Liver (tissue), 9 donors: ENCODE measurements around the gene SPECC1L. TPM values are rescaled to one million over a fixed set of nuclear protein-coding genes. Genes with fewer than 3 reads are reported as not detected.

Source experiments
- DNase-seq: peaks from one replicate; pipeline ENCODE4 v3.0.0-alpha.2; 2017; ENCODE audit warnings: low spot score
- H3K27ac ChIP-seq, 2 donors: one replicate each; pipeline ENCODE4 v1.7.0; 2013; ENCODE audit warnings: inconsistent platforms in 2 of 2, low read length in 2 of 2, control low read depth in 1 of 2, low read depth in 1 of 2, mild to moderate bottlenecking in 1 of 2
- H3K27me3 ChIP-seq, 4 donors: one replicate each; pipeline versions ENCODE4 v1.6.1 to v1.7.0; 2013; ENCODE audit warnings: low read length in 3 of 4, inconsistent platforms in 1 of 4, mild to moderate bottlenecking in 1 of 4, moderate library complexity in 1 of 4; ENCODE audit not compliant: control insufficient read depth in 4 of 4, insufficient read depth in 4 of 4
- H3K36me3 ChIP-seq, 4 donors: one replicate each; pipeline versions ENCODE4 v1.6.1 to v1.7.0; 2013; ENCODE audit warnings: low read length in 3 of 4, mild to moderate bottlenecking in 3 of 4, low read depth in 1 of 4, moderate library complexity in 1 of 4; ENCODE audit not compliant: control insufficient read depth in 4 of 4, insufficient read depth in 3 of 4
- H3K4me1 ChIP-seq, 4 donors: one replicate each; pipeline versions ENCODE4 v1.6.1 to v1.7.0; 2013; ENCODE audit warnings: low read length in 3 of 4, mild to moderate bottlenecking in 3 of 4, moderate library complexity in 1 of 4; ENCODE audit not compliant: control insufficient read depth in 4 of 4, insufficient read depth in 4 of 4
- H3K4me3 ChIP-seq, 3 donors: one replicate each; pipeline versions ENCODE4 v1.6.1 to v1.7.0; 2013; ENCODE audit warnings: low read length in 3 of 3, control low read depth in 1 of 3, low read depth in 1 of 3, mild to moderate bottlenecking in 1 of 3
- H3K9ac ChIP-seq, 2 donors: one replicate each; pipeline ENCODE4 v1.7.0; 2013; ENCODE audit warnings: low read length in 2 of 2, mild to moderate bottlenecking in 2 of 2, moderate library complexity in 2 of 2, control low read depth in 1 of 2, low read depth in 1 of 2
- H3K9me3 ChIP-seq, 4 donors: one replicate each; pipeline versions ENCODE4 v1.6.1 to v1.7.0; 2013; ENCODE audit warnings: low read length in 3 of 4; ENCODE audit not compliant: control insufficient read depth in 4 of 4
- ATF3 ChIP-seq: IDR thresholded peaks from 2 replicates; pipeline ENCODE4 v1.6.1; 2016; ENCODE audit warnings: antibody characterized with exemption
- CTCF ChIP-seq: fragments of 150-350 bp; IDR thresholded peaks from 2 replicates; pipeline ENCODE4 v1.5.1; 2017; ENCODE audit warnings: improper control_type of control experiment, low read depth, low read length; ENCODE audit not compliant: missing input control
- EGR1 ChIP-seq, 2 donors: IDR thresholded peaks; 2 replicates each; pipeline ENCODE4 v1.6.1; 2016 to 2018; ENCODE audit warnings: antibody characterized with exemption in 2 of 2, low read depth in 2 of 2
- FOXA1 ChIP-seq: IDR thresholded peaks from 2 replicates; pipeline ENCODE4 v1.6.1; 2016; ENCODE audit warnings: antibody characterized with exemption
- FOXA2 ChIP-seq: IDR thresholded peaks from 2 replicates; pipeline ENCODE4 v1.6.1; 2016; ENCODE audit warnings: antibody characterized with exemption
- GABPA ChIP-seq, 2 donors: IDR thresholded peaks in 1 of 2; conservative IDR thresholded peaks in 1 of 2; 2 replicates each; pipeline ENCODE4 v1.6.1; 2016; ENCODE audit warnings: antibody characterized with exemption in 2 of 2, mild to moderate bottlenecking in 1 of 2, moderate library complexity in 1 of 2
- HNF4A ChIP-seq, 2 donors: conservative IDR thresholded peaks; 2 replicates each; pipeline ENCODE4 v1.6.1; 2016; ENCODE audit warnings: antibody characterized with exemption in 2 of 2, mild to moderate bottlenecking in 2 of 2
- HNF4G ChIP-seq: IDR thresholded peaks from 2 replicates; pipeline ENCODE4 v1.6.1; 2016; ENCODE audit warnings: antibody characterized with exemption
- JUND ChIP-seq, 2 donors: IDR thresholded peaks; 2 replicates each; pipeline ENCODE4 v1.6.1; 2016; ENCODE audit warnings: antibody characterized with exemption in 2 of 2
- NR2F2 ChIP-seq: IDR thresholded peaks from 2 replicates; pipeline ENCODE4 v1.6.1; 2016; ENCODE audit warnings: antibody characterized with exemption
- RAD21 ChIP-seq, 2 donors: IDR thresholded peaks; 2 replicates each; pipeline ENCODE4 v1.6.1; 2016; ENCODE audit warnings: antibody characterized with exemption in 2 of 2, mild to moderate bottlenecking in 2 of 2
- REST ChIP-seq: IDR thresholded peaks from 2 replicates; pipeline ENCODE4 v1.6.1; 2016; ENCODE audit warnings: antibody characterized with exemption, mild to moderate bottlenecking
- RXRA ChIP-seq, 2 donors: IDR thresholded peaks; 2 replicates each; pipeline ENCODE4 v1.6.1; 2017 to 2018; ENCODE audit warnings: antibody characterized with exemption in 2 of 2, mild to moderate bottlenecking in 1 of 2
- SP1 ChIP-seq: IDR thresholded peaks from 2 replicates; pipeline ENCODE4 v1.6.1; 2018; ENCODE audit warnings: antibody characterized with exemption, mild to moderate bottlenecking
- TAF1 ChIP-seq: conservative IDR thresholded peaks from 2 replicates; pipeline ENCODE4 v1.6.1; 2016; ENCODE audit warnings: antibody characterized with exemption, mild to moderate bottlenecking
- YY1 ChIP-seq: IDR thresholded peaks from 2 replicates; pipeline ENCODE4 v1.6.1; 2016; ENCODE audit warnings: antibody characterized with exemption, mild to moderate bottlenecking
- whole genome bisulfite sequencing: extraction: QIAGEN DNeasy Blood & Tissue Kit; methylation state at CpG from one replicate; pipeline ENCODE4 v1.1.7; 2013; 5-methylcytosine and 5-hydroxymethylcytosine counted together
- polyA plus RNA-seq, 2 donors: library from polyadenylated mRNA; stranded (reverse) in 1 of 2; unstranded in 1 of 2; fragments of 200-250 nt in 1 of 2; fragments of >200 nt in 1 of 2; fragmentation: Nextera tagmentation in 1 of 2; extraction: Ambion mirVana in 1 of 2; gene quantifications; one replicate each; pipeline versions ENCODE4 v1.2.1 to v1.2.3, GENCODE V29; 2013 to 2015
- total RNA-seq, 2 donors: library from RNA; depleted of rRNA; stranded (reverse); fragments of >200 nt; gene quantifications; one replicate each; pipeline ENCODE4 v1.2.3, GENCODE V29; 2014
- TF ChIP-seq, protein P1 (sequence below): IDR thresholded peaks from 2 replicates; pipeline ENCODE4 v1.6.1; 2016; ENCODE audit warnings: antibody characterized with exemption
- TF ChIP-seq, protein P2 (sequence below): IDR thresholded peaks from 2 replicates; pipeline ENCODE4 v1.6.1; 2016; ENCODE audit warnings: antibody characterized with exemption
- donor health status: healthy.
- donor health status: healthy.
- donor health status: healthy.
- donor health status: healthy.
- donor health status: healthy.

Gene SPECC1L
- total and polyA plus RNA-seq, 4 donors, result 5.4 to 22.3 (median 12.3) TPM

- no peak for DNase-seq
- Histone ChIP-seq H3K27ac (no peak overlapping the region), H3K9ac (no peak overlapping the region), H3K4me1 (no peaks in the 10 kb centered on the region), H3K27me3 (no peaks in the 10 kb centered on the region), H3K4me3 (no peak overlapping the region), H3K36me3 (peaks cover 0 to 19% (median 8%) of the 10 kb centered on the region in 4 donors), H3K9me3 (no peaks in the 10 kb centered on the region)
- TF ChIP-seq CTCF (no peak), GABPA (IDR thresholded peaks at IDR 0.05 in 1 of 2, conservative IDR thresholded peaks at IDR 0.05 in 1 of 2) (no peak), JUND (IDR thresholded peaks at IDR 0.05) (no peak), TAF1 (no peak), SP1 (no peak), FOXA1 (no peak), REST (no peak), ATF3 (no peak), RAD21 (IDR thresholded peaks at IDR 0.05) (no peak), HNF4A (conservative IDR thresholded peaks at IDR 0.05) (no peak), NR2F2 (no peak), HNF4G (no peak), EGR1 (IDR thresholded peaks at IDR 0.05; ENCODE audit: low read depth in 2 of 2) (no peak), FOXA2 (no peak)
- TF ChIP-seq, protein P1, sequence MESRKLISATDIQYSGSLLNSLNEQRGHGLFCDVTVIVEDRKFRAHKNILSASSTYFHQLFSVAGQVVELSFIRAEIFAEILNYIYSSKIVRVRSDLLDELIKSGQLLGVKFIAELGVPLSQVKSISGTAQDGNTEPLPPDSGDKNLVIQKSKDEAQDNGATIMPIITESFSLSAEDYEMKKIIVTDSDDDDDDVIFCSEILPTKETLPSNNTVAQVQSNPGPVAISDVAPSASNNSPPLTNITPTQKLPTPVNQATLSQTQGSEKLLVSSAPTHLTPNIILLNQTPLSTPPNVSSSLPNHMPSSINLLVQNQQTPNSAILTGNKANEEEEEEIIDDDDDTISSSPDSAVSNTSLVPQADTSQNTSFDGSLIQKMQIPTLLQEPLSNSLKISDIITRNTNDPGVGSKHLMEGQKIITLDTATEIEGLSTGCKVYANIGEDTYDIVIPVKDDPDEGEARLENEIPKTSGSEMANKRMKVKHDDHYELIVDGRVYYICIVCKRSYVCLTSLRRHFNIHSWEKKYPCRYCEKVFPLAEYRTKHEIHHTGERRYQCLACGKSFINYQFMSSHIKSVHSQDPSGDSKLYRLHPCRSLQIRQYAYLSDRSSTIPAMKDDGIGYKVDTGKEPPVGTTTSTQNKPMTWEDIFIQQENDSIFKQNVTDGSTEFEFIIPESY, result no peak
- TF ChIP-seq, protein P2, sequence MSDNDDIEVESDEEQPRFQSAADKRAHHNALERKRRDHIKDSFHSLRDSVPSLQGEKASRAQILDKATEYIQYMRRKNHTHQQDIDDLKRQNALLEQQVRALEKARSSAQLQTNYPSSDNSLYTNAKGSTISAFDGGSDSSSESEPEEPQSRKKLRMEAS, result no peak
- 97% methylated on average over 2 of the region's 2 CpGs for WGBS
Measured at GRCh38 chr22:24393012-24393559, 122.5 kb downstream of the SPECC1L start.

DNA sequence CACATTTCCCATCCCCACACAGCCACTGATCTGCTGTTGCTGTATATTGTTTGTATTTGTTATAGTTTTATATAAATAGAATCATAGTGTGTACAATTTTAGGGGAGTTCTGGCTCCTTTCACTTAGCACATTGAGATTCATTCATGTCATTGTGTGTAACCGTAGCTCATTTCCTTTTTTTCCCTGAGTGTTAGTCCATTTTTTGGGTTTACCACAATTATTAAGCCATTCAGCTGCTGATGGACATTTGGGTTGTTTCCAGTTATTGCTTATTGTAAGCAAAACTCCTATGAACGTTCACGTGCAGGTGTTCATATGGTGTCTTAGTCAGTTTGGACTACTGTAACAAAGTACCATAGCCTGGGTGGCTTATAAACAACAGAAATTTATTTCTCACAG is 123.2 kb downstream of the SPECC1L start:
- no peaks in the 10 kb centered on the region for H3K27me3 ChIP-seq
- peaks cover 0 to 19% (median 8%) of the 10 kb centered on the region in 4 donors for H3K36me3 ChIP-seq
- H3K4me1 ChIP-seq, result no peaks in the 10 kb centered on the region
- H3K9me3 ChIP-seq, result no peaks in the 10 kb centered on the region
- no peak overlapping the region for H3K9ac ChIP-seq
- TF ChIP-seq FOXA1, result no peak
- no peak for TF ChIP-seq YY1
- TF ChIP-seq, protein P2, result no peak
- TF ChIP-seq RAD21 (IDR thresholded peaks at IDR 0.05), result no peak
- TF ChIP-seq HNF4A (conservative IDR thresholded peaks at IDR 0.05), result no peak
- TF ChIP-seq, protein P1, result no peak
- no peak for TF ChIP-seq HNF4G
- no peak for TF ChIP-seq RXRA (IDR thresholded peaks at IDR 0.05)
- no peak for TF ChIP-seq EGR1 (IDR thresholded peaks at IDR 0.05; ENCODE audit: low read depth in 2 of 2)
- no peak overlapping the region for H3K4me3 ChIP-seq
- no peak for DNase-seq
- WGBS, result 91% methylated on average over 3 of the region's 3 CpGs
- no peak overlapping the region for H3K27ac ChIP-seq
